Stimulated activated naive CD4-positive, alpha-beta T cell (primary cell): ENCODE measurements around the gene DPH7.
"Not testable (repeated sequence)": the region's sequence is repeated elsewhere in the genome, so short reads cannot be mapped to it uniquely, and the experiment has no call there.

ENCODE experiments used
- DNase-seq, 6 experiments: peaks; one replicate each; lab custom pipeline; 2025; lab: John Stamatoyannopoulos, UW

DPH7 gene

GRCh38 chr9:137547687-137548543 lies 30.8 kb downstream of the DPH7 start:
- DNase-seq = no peak

DNA sequence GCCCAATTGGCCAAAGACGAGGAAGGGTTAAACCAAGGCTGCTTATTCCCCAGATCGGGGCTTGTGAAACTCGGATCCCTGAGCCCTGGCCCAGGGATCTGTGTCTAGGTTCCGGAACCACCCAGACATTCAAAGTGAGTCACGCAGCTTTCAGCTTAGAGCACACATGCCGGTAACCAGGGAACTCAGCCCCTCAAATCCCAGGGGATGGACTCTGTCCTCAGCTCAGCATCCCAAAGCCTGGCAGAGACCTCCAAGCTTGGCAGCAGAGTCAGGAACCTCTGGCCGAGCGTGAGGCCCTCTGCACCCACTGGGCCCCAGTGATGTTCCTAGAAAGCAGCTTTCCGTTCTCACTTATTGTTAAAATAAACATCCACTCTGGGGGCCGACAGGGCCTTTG lies 33.6 kb downstream of the DPH7 start:
- DNase-seq = no peak

GRCh38 chr9:137544176-137544760 lies 34.5 kb downstream of the DPH7 start:
- DNase-seq = no peak

- no peak for DNase-seq
These were observed 35.3 kb downstream of the DPH7 start for GRCh38 chr9:137543237-137543963.

- no peak for DNase-seq
These were observed 36.2 kb downstream of the DPH7 start for GRCh38 chr9:137542486-137542885.

GRCh38 chr9:137540536-137540935 lies 38.2 kb downstream of the DPH7 start:
- no peak for DNase-seq

DNA sequence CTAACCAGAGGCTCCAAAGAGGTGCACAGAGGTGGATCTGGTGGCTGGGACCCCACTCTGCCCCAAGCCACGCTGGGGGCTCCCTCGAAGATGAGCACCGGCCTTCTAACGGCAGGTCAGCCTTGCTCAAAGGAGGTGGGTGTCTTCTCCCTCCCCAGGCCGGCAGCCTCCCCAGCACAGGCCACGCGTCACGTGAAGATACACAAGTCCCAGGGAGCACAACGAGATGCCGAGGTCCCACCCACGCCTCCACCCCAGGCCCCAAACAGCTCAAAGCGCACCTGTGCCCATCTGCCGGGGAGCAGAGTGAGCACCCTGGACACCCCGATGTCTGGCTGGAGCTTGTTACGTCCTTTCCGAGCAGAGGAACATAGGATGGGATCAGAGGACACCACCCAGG lies 40.7 kb downstream of the DPH7 start:
- no peak for DNase-seq

- DNase-seq = peak in 3 of 6 experiments; percentile 22 to 26 (median 23)
These were observed 42.1 kb downstream of the DPH7 start for GRCh38 chr9:137536594-137537131.

GRCh38 chr9:137535120-137535428 lies 43.7 kb downstream of the DPH7 start:
- DNase-seq = no peak

DNA sequence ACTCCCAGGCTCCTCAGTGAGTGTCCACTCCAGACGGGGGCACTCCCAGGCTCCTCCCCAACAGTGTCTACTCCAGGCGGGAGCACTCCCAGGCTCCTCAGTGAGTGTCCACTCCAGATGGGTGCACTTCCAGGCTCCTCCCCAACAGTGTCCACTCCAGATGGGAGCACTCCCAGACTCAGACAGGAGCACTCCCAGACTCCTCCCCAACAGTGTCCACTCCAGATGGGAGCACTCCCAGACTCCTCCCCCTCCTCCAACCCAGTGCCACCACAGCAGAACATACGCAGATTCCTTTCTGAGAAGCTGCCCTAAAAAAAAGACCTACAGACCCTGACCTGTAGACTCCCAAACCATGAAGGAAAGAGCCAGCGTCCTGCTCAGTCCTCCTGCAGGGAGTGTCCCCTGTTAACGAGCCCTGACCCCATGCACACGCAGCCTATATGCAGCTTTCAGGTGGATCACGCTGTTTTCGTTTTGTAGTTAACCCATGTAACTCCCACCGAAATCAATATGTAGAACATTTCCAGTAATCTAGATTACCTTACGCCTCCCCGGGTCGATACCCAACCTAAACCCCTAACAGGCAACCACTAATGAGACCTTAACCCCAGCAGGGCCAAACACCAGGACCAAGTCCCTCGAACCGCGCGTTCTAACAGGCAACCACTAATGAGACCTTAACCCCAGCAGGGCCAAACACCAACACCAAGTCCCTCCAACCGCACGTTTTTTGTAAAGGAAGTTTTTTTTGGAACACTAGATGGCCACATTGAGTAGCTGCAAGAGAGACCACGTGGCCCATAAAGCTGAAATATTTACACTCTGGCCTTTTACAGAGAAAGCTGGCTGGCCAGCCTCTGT lies 44.2 kb downstream of the DPH7 start:
- peak in 2 of 6 experiments; percentile 18 to 31 for DNase-seq

- DNase-seq = not testable (repeated sequence)
These were observed 45.7 kb downstream of the DPH7 start for GRCh38 chr9:137532891-137533468.

GRCh38 chr9:137531099-137531765 lies 47.5 kb downstream of the DPH7 start:
- DNase-seq = no peak

GRCh38 chr9:137530331-137530730 lies 48.4 kb downstream of the DPH7 start:
- no peak for DNase-seq

DNA sequence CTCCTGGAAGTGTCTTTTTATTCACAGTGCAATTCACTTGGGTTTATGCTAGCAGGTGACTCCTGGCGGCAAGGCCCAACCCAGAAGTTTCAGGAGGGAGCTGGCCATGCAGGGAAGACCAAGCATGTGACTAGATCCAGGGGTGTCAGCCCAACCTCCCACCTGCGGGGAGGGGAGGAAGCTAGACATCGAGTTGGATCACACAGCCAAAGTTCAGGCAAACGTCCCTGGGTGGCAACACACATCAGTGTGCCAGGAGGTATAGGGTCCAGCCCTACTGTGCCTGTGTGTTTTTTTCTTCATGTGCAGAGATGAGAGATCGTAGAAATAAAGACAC lies 53.8 kb downstream of the DPH7 start:
- DNase-seq = no peak

- DNase-seq = no peak
These were observed 54.4 kb downstream of the DPH7 start for GRCh38 chr9:137524161-137524980.

GRCh38 chr9:137522746-137523455 lies 55.8 kb downstream of the DPH7 start:
- no peak for DNase-seq

GRCh38 chr9:137521405-137521985 lies 57.2 kb downstream of the DPH7 start:
- DNase-seq = no peak

GRCh38 chr9:137520614-137521404 lies 57.9 kb downstream of the DPH7 start:
- DNase-seq = no peak
